ENCODE data around the gene RGS1.

DNA sequence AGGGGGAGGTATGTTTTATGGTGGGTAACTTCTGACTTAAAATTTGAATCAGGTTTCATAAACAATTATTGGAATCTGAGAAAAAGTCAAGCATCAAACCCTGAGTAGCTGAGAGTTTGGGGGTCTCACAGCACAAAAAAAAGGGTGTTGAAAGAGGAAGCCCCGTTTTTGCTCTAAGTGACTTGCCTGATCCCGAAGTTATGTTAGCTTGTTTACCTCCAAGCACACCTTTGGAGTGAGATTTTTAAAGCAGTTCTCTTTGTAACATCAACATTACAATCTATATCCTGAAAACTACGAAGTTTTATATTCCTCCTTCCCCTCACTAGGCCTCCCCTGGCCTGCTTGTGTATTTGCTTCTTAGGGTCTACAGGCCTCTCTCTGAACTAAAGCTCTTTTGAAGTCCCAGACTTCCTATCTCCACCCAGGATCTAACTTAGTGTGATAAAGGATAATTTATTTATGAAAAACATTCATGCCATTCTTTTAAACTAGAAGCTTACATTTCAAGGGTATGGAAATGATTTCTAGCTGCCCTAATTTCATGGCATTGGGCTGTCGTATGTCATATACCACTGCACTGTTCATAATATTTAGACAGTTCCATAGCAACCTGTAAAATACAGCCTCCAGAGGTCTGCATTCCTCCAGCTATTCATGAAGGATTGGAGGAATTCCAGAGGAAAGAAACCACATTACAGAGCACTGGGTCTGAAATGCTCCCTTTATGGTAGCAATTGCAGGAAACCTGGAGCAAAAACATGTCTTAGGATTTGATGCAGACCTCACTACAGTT lies 36.1 kb upstream of the RGS1 start:
- TF ChIP-seq EZH2phosphoT487 (IDR thresholded peaks at IDR 0.05; ENCODE audit: borderline replicate concordance, low read depth, low read length) (no peak), CTCF (conservative IDR thresholded peaks at IDR 0.05; ENCODE audit: low read length) (no peak)

Measured in OCI-LY7 (cell line).